ENCODE results near the gene ARRB1.
"Not testable (repeated sequence)": the region's sequence is repeated elsewhere in the genome, so short reads cannot be mapped to it uniquely, and the experiment has no call there.

Gene ARRB1

DNA sequence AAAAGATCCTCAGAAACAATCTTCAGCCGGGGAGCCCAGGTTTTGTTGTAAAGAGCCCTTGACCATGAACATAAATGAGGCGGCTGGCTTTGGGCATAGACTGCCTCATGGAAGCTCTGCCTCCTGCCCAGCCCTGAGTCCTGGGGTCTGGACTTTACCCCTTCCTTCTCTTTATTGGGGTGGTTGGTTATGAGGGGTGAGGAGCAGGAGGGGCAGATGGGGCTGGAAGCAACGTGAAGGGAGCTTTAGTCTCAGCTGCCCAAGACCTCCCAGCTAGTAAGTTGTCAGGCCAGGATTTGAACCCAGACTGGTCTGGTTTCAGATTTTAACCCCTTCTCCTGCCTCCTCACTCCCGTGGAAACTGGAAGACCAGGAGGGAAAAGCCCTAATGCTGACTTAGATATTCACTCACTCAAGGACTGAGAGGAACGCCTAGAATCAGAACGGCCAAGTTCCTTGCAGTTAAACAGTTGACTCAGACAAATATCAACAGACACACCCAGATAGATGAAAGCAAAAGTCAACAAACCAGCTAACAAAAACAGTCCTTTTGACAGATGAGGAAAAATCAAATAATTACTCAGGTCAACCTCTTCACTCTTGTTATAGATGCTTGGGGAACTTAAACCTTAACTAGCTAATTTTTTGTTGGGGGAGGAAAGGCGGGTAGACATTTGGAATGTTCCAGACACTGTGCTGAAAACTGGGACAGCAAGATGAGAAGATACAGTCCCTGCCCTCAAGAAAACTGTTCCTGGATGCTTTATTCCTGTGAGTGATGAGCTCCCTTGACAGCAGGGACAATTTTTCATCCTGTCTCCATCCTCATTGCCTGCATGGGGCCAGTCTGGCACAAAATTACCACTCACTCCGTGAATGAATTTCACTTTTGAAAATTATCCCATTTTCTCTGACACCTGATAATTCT, 20.8 kb upstream of the ARRB1 start:
- DNase-seq, result no peak

DNA sequence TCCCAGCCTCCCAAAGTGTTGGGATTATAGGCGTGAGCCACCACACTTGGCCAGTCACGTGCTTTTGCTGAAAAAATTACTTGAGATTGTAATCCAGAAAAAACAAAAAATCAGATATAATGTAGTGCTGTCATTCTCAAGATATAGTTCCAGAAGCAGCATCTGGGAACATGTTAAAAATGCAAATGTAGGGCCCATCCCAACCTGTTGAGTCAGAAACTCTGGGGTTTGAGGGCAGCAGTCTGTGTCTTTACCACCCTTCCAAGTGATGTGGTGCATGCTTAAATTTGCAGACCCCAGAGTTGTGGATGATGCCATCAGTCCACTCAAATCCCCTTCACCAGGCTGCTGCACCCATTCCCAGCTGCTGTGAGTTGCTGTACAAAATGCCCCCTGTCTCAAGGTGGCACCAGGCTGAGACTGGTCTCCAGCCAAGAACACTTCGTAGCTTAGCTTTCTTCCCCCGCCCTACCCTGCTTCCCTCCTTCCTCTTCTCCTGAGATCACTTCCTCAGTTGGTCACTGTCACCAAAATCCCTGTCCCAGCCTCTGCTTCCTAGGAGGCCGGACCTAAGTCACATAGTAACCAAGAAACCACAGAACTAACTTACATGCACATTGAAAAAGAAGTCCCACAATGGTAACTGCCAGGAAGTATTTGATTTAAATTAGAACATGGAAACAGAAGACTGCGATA, 18.2 kb upstream of the ARRB1 start:
- no peak for DNase-seq

DNA sequence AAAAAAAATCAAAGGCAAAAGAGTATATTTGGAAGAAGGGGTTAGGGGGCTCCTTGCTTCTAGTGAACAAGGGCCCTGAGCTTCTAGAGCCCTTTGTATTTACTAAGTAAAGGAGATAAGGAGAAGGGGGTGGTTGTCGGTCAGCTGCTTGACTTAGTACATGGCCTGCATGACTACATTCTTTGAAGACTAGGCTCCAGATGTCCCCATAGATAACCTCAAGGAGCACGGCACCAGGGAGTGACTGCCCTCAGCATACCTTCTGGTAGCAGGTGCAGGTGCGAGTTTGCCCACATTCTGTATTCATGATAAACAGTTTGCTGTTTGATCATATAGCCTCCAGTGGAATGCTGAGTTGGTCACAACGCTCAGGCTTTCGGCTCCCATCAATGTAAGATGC, 15.4 kb upstream of the ARRB1 start:
- not testable (repeated sequence) for DNase-seq

DNA sequence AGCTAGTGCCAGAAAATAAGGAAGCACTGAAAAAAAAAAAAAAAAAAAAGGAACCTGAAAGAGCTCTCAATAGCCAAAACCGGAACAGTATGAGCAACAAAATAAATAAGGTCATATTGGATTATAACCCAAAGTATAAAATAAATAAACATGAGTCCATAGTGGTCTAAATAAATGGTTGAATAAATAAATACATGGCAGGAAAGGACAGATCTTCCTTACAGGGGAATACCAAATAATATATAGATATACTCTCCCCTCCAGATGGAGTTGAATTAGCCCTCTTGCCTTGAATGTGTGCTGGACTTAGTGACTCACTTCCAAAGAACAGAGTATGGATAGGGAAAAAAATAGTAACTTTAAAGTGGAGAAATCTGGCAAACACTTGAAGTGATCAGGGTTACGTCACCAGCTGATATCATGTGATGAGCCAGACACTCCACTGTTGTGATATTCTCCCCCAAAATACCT, 14.3 kb upstream of the ARRB1 start:
- no peak for DNase-seq

DNA sequence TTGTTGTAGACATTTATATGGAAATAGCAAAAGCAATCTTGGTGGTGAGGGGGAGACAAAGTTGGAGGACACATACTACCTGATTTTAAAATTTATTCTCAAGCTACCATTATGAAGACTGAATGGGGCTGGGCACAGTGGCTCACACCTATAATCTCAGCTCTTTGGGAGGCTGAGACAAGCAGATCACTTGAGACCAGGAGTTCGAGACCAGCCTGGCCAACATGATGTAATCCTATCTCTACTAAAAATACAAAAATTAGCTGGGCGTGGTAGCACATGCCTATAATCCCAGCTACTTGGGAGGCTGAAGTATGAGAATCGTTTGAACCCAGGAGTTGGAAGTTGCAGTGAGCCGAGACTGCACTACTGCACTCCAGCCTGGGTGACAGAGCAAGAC, 10.8 kb upstream of the ARRB1 start:
- not testable (repeated sequence) for DNase-seq

DNA sequence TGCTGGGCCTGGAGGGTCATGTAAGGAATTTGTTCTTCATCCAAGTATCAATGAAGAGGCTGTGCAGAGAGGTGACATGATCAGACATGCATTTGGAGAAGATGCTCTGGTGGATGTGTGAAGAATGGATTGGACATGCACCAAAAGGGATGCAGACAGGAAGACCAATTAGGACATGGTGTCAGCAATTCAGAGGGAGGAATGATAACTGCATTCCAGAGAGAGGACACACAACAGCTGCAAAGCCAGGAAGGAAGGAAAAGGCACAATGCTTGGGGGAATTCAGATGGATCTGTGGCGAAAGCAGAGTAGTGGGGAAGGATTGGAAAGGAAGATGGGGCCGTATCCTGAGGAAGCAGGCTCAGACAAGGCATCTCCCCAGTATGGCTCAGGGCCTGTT, 5.2 kb upstream of the ARRB1 start:
- DNase-seq, result no peak

DNA sequence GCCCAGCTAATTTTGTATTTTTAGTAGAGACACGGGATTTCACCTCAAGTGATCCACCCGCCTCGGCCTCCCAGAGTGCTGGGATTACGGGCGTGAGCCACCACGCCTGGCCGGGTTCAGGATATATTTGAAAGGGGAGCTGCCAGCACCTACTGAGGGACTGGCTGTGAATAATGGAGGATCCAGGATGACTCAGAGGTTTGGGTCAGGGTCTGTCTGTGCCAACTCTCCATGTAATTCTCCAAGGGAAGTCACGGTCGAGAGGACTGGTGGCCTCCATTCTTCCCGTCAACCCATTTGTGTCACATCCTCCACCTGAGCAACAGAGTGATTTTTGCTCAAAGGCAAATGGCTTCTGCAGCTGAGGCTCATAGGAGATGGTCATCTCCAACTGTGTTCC, 3.6 kb upstream of the ARRB1 start:
- no peak for DNase-seq

DNA sequence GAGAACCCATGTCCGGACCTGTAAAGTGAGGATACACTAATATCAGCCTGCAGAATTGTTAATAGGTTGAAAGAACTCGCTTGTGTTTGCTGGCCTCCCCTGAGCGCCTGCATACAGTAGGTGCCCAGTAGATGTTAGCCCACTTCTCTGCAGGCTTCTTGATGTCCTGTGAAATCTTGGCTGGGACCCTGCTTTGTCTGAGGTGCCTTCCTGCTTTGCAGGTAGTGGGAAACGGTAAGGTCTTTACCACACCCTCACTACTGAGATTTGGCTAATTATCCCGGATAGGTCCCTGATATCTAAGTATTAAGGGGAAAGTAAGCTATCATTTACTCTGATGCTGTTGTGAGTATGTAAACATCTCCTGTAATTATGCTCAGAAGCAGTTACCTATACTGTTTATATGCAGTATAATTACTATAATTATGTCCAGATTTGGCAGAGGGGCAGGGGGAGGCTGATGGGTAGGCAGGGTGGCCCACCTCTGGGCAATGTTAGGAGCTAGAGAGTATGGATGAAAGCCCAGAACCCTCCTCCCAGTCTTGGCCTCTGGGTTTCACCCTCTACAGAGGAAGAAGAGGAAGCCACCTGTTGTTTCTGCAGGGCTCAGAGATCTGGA, 1.2 kb upstream of the ARRB1 start:
- DNase-seq, result no peak

DNA sequence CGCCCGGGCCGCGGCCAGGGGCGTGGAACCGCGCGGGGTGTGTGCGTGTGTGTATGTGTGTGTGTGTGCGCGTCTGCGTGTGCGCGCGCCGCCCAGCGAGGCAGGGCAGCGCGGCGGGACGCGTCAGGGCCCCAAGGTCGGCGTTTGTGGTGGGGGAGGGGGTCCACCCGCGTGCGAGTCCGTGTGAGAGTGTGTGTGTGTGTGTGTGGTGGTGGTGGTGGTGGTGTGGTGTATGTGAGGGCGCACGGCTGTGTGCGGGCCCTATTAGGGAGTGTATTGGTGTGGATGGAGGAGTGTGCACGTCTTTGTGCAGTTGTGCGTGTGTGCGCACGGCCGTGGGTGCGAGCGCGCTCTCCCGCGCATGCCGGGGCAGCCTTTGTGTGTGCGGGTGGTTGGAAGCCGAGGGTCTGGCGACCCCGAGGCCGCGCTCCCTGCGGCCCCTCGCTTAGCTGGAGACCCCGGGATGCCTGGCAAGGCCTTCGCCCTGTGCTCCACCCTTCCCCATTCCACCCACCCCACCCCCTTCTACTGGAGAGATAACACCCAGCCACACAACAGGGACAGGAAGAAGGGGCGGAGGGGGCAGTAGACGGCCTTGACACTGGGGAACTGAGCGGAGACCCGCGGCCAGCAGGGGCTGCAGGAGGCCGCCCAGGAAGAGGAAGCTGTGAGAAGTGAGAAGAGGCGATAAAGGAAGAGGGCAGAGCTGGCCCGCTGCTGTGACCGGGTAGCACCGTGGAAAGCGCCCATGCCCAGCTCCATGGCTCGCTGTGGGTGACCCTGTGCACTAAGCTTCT, 528 bp upstream of the ARRB1 start:
- no peak for DNase-seq

DNA sequence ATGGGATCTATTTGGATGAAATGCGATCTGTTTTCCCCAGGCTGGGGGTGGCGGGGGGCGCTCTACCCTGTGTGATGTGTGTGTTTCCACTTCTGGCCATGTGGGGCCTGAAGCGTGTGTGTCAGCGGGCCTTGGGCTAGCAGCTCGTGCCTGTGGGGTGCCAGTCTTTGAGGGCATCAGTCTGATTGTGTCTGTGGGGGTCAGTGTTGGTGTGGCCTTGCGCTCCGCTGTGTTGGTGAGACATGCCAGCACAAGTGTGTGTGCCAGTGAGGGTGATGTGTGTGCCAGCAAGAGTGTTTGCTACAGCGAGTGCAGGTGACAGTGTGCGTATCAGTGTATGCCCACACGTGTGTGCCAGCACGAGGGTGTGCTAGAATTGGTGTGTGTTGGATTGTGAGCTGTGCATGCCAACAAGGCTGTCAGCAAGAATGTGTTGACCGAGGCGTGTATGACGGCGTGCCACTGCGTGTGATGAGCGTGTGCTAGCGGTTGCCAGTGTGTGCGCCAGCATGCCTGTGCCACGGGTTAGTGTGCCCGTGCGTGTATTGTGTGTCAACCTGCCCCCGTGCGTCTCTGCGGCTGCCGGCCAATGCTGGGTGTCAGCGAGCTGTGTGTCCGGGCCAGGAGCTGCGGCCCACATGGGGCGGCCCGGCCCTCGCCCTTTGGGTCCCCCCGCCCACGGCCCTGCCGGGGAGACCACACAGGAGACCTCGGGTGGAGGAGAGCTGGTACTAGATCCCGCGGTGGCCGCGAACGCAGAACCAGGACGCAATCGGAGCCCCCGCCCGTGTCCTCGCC, 519 bp downstream of the ARRB1 start:
- no peak for DNase-seq

DNA sequence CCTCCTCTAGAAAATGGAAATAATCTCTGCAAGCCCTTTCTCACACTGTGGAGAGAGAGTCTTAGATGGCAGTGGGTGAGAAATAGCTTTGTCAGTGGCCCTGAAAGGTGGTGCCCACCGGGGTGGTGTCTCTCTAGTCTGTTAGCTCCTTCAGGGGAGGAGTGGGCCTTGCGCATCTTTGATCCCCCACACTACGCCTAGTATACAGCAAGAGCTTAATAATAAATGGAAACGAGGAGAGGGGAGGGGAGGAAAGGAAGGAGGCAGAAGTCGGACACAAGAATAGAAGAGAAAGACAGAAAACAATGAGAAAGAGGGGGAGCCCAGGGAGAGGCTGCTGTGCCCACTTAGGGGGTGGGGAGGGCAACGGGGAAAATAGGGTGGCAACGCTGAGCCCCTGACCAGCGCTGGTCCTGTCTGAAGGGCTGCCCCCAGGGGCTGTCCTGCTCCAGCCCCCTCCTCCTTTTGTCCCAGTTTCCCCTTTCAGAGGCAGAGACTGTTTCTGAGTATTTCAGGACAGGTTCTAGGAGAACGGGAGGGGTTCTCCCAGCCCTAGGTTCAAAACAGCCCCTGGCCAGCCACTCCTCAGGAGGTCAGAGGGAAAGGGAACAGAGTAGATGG, 1.2 kb downstream of the ARRB1 start:
- DNase-seq, result no peak

DNA sequence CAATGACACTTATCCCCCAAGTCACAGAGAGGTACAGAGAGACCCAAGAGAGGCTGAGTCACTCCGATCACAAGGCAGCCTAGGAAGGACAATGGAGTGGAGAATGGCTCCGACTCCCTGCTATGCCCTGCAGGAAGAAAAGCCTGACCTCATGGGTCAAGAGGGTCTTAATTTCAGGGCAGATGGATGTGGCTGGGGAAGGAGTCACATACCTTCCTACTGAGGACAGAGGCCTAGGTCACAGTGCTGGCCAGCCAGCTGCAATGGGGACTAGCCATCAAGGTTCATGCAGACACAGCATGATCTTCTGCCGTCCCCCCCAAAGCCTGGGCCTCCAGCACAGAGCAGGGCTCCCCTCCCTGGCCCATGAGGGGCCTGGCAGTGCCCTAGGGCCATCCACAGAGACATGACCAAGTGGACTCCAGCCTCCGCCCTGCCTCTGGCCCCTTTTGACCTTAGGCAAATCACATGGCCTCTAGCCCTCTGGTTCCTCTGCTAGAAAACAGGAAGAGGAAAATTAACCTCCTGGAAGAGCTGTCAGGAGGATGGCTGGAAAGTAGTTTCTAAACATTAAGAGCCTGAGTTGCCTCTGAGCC, 1.8 kb downstream of the ARRB1 start:
- no peak for DNase-seq

DNA sequence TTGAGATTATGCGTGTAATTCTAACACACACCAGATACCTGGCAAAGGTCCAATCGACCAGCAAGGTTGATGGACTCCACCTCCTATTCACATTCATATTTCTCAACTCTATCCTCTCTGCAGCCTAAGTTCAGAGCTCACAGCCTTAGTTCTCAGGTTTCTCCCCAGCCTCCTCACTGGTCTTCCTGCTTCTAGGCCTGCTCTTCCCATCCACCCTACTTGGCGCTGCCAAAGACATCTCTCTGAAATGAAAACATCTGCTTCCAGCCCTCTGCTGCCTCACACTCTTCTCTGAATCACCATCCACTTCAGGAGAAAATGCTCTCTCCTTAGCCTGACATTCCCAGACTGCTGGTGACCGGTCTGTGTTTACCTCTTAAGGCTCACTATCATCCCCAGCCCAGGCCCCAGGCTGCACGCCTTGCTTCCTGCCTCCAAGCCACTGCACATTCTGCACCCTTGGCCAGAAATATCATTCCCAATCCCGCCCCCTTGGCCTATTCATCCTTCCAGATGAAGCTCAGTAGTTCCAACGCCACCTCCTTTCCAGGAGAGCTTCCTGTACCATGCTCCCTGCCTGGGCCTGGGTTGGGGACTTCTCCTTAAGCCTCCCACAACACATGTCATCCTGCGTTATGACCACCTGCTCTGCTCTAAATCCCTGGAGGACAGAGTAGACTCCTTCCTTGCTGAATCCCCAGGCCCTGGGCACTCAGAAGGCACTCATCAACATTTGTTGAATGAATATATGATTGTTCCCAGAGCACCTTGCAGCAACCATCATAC, 3.5 kb downstream of the ARRB1 start:
- DNase-seq, result no peak

DNA sequence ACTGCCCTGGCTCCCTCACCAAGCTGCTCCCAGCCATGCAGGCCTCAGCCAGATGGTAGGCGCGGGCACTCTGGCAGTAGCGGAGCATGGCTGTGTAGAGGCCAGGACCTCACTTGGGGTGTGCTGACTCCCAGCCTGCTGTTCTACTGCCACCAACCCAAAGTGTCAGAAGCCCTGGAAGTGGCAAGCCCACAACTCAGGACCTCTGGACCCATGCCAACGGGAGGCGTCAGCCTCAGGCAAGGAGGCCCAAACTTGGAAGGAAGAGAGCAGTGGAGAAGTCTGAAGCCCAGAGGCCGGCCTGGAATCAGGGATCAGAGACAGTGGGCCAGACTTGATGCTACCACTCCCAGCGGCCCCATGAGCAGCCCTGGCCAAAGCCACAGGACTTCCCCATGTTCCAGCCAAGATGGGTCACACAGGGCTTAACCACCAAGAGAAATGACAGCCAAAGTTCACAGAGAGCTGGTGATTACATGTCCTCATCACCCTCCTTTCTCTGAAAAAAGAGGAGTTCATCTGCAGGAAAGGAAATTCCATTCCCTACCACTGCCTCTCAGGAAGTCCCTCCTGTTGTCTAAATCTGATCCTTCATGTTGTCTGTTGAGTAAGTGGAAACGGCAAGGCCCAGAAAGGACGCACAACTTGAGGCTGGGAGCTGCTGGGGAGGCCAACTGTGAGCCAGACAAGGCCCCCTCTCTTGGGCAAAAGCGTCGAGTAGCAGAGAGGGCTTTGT, 4.4 kb downstream of the ARRB1 start:
- DNase-seq, result no peak

DNA sequence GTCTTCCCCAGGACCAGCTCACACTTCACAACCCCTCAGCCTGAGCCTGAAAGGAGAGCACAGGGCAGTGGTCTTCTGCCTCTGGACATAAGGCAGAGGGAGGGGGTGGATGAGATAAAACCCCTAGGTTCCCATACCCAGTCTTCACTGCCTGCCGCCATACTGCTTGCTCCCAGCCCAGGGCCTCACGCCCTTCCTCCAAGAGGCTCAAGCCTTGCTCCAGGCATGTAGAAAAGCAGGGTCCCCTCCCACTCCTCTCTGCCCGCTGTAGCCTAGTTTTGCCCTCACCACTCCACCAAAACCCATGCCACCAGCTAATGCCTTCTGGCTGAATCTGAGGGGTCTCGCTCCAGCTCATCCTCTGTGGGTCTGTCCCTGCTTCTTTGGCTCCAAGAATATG, 5.2 kb downstream of the ARRB1 start:
- DNase-seq, result no peak

DNA sequence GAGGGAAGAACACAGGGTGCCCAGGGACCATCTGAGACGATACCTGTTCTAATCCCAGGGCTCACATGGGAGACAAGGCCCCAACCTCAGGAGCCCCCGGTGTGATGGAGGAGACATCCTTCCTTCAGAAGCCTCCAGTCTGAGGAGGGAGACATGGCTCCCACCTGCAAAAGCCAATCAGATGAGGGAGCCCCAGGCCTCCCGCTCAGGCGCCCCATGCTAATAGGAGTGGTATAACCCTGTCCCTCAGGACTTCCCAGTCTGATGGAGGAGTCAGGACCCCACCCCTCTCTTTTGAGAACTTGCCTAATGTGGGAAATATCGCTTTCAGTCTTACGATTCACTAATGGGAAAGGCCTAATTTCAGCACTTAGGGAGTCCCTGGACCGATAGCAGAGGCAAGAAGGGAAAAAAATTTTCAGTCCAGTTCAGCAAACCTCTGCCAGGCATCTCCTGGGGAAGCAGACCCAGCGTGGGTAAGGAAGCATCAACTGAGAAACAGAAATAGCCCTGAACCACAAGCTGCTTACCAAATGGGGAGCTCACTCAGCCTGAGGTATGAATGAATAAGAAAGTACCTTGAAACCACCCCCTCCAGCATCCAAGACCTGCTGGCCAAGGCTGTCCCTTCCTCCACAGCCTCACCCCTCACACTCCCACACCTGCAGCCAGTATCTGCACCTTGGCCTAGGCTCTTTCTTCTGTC, 5.9 kb downstream of the ARRB1 start:
- no peak for DNase-seq

DNA sequence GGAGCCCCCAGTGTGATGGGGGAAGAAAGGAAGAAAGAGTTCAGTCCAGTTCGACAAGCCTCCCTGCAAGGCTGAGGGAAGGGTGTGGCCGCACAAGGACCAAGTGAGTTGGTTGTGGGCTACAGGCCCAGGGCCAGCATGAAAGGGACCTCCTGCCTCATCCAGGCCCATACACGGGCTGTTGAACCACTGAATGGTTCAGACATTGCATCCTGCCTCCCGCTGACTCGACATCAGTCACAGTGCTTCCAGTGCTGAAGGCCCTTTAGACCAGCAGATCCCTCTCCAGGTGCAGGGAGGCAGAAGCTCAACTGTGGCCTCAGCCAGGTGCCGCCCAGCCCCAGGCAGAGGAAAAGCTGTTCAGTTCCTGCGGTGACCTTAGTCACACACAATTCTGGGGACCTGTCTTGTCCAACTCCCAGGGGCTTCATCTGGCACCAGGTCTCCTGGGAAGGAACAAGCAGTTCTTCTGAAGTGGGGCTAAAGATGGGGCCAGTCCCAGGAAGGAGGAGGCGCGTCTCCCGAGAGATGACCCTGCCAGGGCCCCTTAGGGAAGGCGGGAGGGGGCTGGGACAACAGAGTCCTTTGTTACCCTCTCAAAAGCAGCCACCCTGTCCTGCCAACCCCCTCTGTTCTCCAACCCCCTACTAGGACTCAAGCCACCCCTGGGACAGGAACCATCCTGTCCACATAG, 6.6 kb downstream of the ARRB1 start:
- no peak for DNase-seq

DNA sequence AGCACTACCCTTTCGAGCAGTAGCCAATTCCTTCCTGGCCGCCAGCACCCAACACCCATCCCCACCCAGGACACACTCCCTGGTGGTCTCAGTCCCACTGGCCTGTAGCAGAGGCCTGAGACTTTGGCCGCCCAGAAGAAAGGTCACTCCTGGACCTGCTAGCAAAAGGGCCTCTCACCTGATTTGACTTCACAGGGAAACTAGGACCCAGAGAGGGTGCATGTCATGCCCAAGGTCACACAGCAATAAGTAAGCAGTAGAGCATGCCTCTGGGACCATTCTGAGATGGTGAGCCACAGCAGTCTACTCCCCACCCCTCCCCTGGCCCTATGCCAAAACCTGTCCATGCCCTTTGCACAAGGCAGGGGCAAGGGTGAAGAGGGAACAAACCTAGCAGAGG, 7.3 kb downstream of the ARRB1 start:
- no peak for DNase-seq
